ENCODE measurements around the gene MIF. TPM values are rescaled to one million over a fixed set of nuclear protein-coding genes. Genes with fewer than 3 reads are reported as not detected.

MIF gene
- polyA plus RNA-seq (2011; rRNA removed): 173 and 197 TPM in 2 replicates
- 1,143 and 1,530 TPM in 2 replicates for polyA plus RNA-seq (2012; cell fraction: cytosol; rRNA removed)
- polyA plus RNA-seq (2012; cell fraction: nucleus; rRNA removed): 593 and 1,308 TPM in 2 replicates
- 752 to 794 TPM (median 776 TPM) in 3 replicates for polyA plus RNA-seq (2017; fragmentation: RNase III; extraction: RNeasy Plus Mini Kit Qiagen cat#74134 plus additional on column Dnase treatment)
- 47.5 and 66.5 TPM in 2 replicates for polyA minus RNA-seq (2011; rRNA and poly(A)+ RNA removed)

GRCh38 chr22:23893945-23894709 lies at the start of gene MIF:
Gene MIF (plus strand): TSS chr22:23894383. CDS start chr22:23894475, 92 bp downstream.
- CTCF ChIA-PET: interaction anchor here (0.7 to 3.0 kb wide), 33 partner anchors 8 to 360 kb away, joined by 3 to 12 read pairs (median 4); partner anchors contain the start of genes CHCHD10 and SLC2A11
- TF ChIP-seq NR3C1 (IDR thresholded peaks at IDR 0.05) (no peak), MYC (IDR thresholded peaks at IDR 0.05; ENCODE audit: borderline replicate concordance, low read length) (peak; percentile 25; the same call in 1 of the 2 replicates), HES2 (IDR thresholded peaks at IDR 0.05) (no peak), FOXS1 (CRISPR knock-in tag; IDR thresholded peaks at IDR 0.05) (no peak), ATOH8 (CRISPR knock-in tag; IDR thresholded peaks at IDR 0.05; ENCODE audit: low read depth) (no peak), EHMT2 (IDR thresholded peaks at IDR 0.05; ENCODE audit: low read depth) (no peak), CTCF (IDR thresholded peaks at IDR 0.05) (peak; percentile 60), MAFK (IDR thresholded peaks at IDR 0.05; ENCODE audit: partially characterized antibody) (no peak), HMGXB4 (CRISPR knock-in tag; IDR thresholded peaks at IDR 0.05; ENCODE audit: borderline replicate concordance) (0 out of 2 replicates have a peak, but pooled peaks have one; percentile 14), KDM1A (IDR thresholded peaks at IDR 0.05; ENCODE audit: low read depth) (no peak), JUN (IDR thresholded peaks at IDR 0.05) (peak; percentile 46 to 89; a peak in 4 of 5 replicates), HOXB13 (CRISPR knock-in tag; IDR thresholded peaks at IDR 0.05; ENCODE audit: low read depth) (no peak), HDAC2 (IDR thresholded peaks at IDR 0.05) (no peak), POLR2A (IDR thresholded peaks at IDR 0.05; ENCODE audit: low read length) (peak; percentile 91), MAX (IDR thresholded peaks at IDR 0.05) (peak; percentile 36), CHD2 (IDR thresholded peaks at IDR 0.05; ENCODE audit: low read length, partially characterized antibody) (no peak), RAD21 (conservative IDR thresholded peaks at IDR 0.05 in 1 of 2, IDR thresholded peaks at IDR 0.05 in 1 of 2) (0 out of 5 replicates have a peak, but pooled peaks of 1 of the 2 experiments have one; percentile 14), REST (IDR thresholded peaks at IDR 0.05) (no peak), TFCP2L1 (CRISPR knock-in tag; IDR thresholded peaks at IDR 0.05) (no peak), SMC3 (IDR thresholded peaks at IDR 0.05) (peak; percentile 25; the same call in 2 of the 3 replicates), BCL3 (IDR thresholded peaks at IDR 0.05) (peak; percentile 65; the same call in 1 of the 3 replicates), ZC3H11A (IDR thresholded peaks at IDR 0.05) (no peak), PHF8 (IDR thresholded peaks at IDR 0.05; ENCODE audit: borderline replicate concordance, low read depth) (peak; percentile 49; the same call in 1 of the 2 replicates)

More at GRCh38 chr22:23893945-23894709, at the start of gene MIF:
- peaks cover 29% of the 10 kb centered on the region for H3K4me1 ChIP-seq
- FAIRE-seq (no peak), DNase-seq (ENCODE audit: low read depth in 1 of 2, low spot score in 1 of 2) (peak; percentile 73 to 93), ATAC-seq (peak; percentile 84 to 88)
- under 1% methylated on average over 20 of the region's 72 CpGs for WGBS (ENCODE audit: missing lambda C conversion rate)
- H3K4me3 ChIP-seq: peak within 1 kb of the TSS; percentile 81
- peak within 1 kb of the TSS; percentile 93 for H3K4me2 ChIP-seq
- POLR2A ChIA-PET: interaction anchor here (0.6 to 1.7 kb wide), 13 partner anchors 13 to 683 kb away, joined by 3 to 25 read pairs (median 4); partner anchors contain the start of genes CABIN1 and SLC2A11
- H3K9me3 ChIP-seq: no peaks in the 10 kb centered on the region
- peak within 1 kb of the TSS; percentile 98 to 99 for H3K27ac ChIP-seq
